A549 (cell line): Measurements from ENCODE around the gene ARL3. TPM values are rescaled to one million over a fixed set of nuclear protein-coding genes. Genes with fewer than 3 reads are reported as not detected.

Experiments used
- BCL3 ChIP-seq: fragments of >200 bp; sonication (Bioruptor Twin); formaldehyde crosslinking; IDR thresholded peaks from 3 replicates; pipeline ENCODE4 v1.6.1; 2016
- BHLHE40 ChIP-seq: IDR thresholded peaks from 2 replicates; pipeline ENCODE4 v1.6.1; 2012; ENCODE audit warnings: low read depth, low read length, inconsistent platforms
- CHD2 ChIP-seq: fragments of 150-350 bp; IDR thresholded peaks from 2 replicates; pipeline ENCODE4 v1.6.1; 2014; ENCODE audit warnings: low read length; ENCODE audit not compliant: partially characterized antibody
- CTCF ChIP-seq: fragments of >200 bp; sonication (Bioruptor Twin); formaldehyde crosslinking; IDR thresholded peaks from 3 replicates; pipeline ENCODE4 v1.5.1; 2016
- EHF ChIP-seq: fragments of 250-450 bp; sonication (Bioruptor Pico); IDR thresholded peaks from 2 replicates; pipeline ENCODE4 v1.5.0; 2020; ENCODE audit warnings: mild to moderate bottlenecking
- ELK1 ChIP-seq: fragments of 150-350 bp; IDR thresholded peaks from 2 replicates; pipeline ENCODE4 v1.6.1; 2014; ENCODE audit warnings: low read depth, mild to moderate bottlenecking, low read length
- ESRRA ChIP-seq: fragments of 150-350 bp; IDR thresholded peaks from 2 replicates; pipeline ENCODE4 v1.6.1; 2014; ENCODE audit warnings: mild to moderate bottlenecking, low read length, borderline replicate concordance
- HDAC2 ChIP-seq: fragments of 200-600 bp; sonication (generic); IDR thresholded peaks from 2 replicates; pipeline ENCODE4 v1.6.1; 2016
- HES2 ChIP-seq: fragments of >200 bp; sonication (Bioruptor Twin); formaldehyde crosslinking; IDR thresholded peaks from 2 replicates; pipeline ENCODE4 v1.6.1; 2016
- JUN ChIP-seq, 2 experiments: fragments of >200 bp; sonication (Bioruptor Twin); formaldehyde crosslinking; IDR thresholded peaks; 2 replicates in 1 of 2; 3 replicates in 1 of 2; pipeline ENCODE4 v1.6.1; 2016 to 2017
- JUNB ChIP-seq: fragments of >200 bp; sonication (Bioruptor Twin); formaldehyde crosslinking; IDR thresholded peaks from 2 replicates; pipeline ENCODE4 v1.6.1; 2016
- MAX ChIP-seq: IDR thresholded peaks from 2 replicates; pipeline ENCODE4 v1.6.1; 2012
- NPAS2 ChIP-seq: fragments of 250-450 bp; sonication (Bioruptor Pico); IDR thresholded peaks from 2 replicates; pipeline ENCODE4 v1.8.0; 2022; ENCODE audit warnings: mild to moderate bottlenecking, moderate library complexity, borderline replicate concordance
- REST ChIP-seq: fragments of 200-600 bp; sonication (generic); IDR thresholded peaks from 2 replicates; pipeline ENCODE4 v1.6.1; 2016; ENCODE audit warnings: antibody characterized with exemption, mild to moderate bottlenecking, moderate library complexity
- RFX5 ChIP-seq: fragments of 450-650 bp; IDR thresholded peaks from 2 replicates; pipeline ENCODE4 v1.7.1; 2014; ENCODE audit warnings: antibody characterized with exemption, mild to moderate bottlenecking, moderate library complexity
- SMC3 ChIP-seq: fragments of >200 bp; sonication (Bioruptor Twin); formaldehyde crosslinking; IDR thresholded peaks from 3 replicates; pipeline ENCODE4 v1.6.1; 2018; ENCODE audit warnings: inconsistent platforms
- SREBF2 ChIP-seq: fragments of 450-650 bp; IDR thresholded peaks from 2 replicates; pipeline ENCODE4 v1.6.1; 2014; ENCODE audit warnings: mild to moderate bottlenecking, moderate library complexity
- TP53 ChIP-seq: fragments of 250-450 bp; sonication (Bioruptor Pico); IDR thresholded peaks from 2 replicates; pipeline ENCODE4 v1.5.0; 2021; ENCODE audit warnings: mild to moderate bottlenecking, moderate library complexity
- USF2 ChIP-seq: fragments of 450-650 bp; IDR thresholded peaks from 2 replicates; pipeline ENCODE4 v1.6.1; 2014; ENCODE audit warnings: antibody characterized with exemption
- polyA plus RNA-seq, 4 experiments: library from polyadenylated mRNA; depleted of rRNA in 3 of 4; stranded (reverse); fragments of >200 nt; fragmentation: RNase III in 1 of 4; extraction: RNeasy Plus Mini Kit Qiagen cat#74134 plus additional on column Dnase treatment in 1 of 4; gene quantifications; 2 replicates in 3 of 4; 3 replicates in 1 of 4; pipeline ENCODE4 v1.2.3, GENCODE V29; 2011 to 2017

Gene ARL3
- polyA plus RNA-seq, 2 of the 4 experiments (the other 2 are of a cell fraction) = 20.2 to 21.3 TPM

- TF ChIP-seq SREBF2 (no peak), CTCF (no peak), JUN (IDR thresholded peaks at IDR 0.05) (peak in 1 of 2 experiments; percentile 91; a peak in 3 of 5 replicates), RFX5 (no peak), TP53 (0 out of 2 replicates have a peak, but pooled peaks have one; percentile 52), EHF (CRISPR knock-in tag) (no peak), SMC3 (no peak), REST (no peak), ELK1 (no peak), BCL3 (peak; percentile 16; the same call in 2 of the 3 replicates), CHD2 (no peak), ESRRA (no peak), JUNB (no peak), NPAS2 (CRISPR knock-in tag) (no peak), BHLHE40 (peak; percentile 71; the same call in 1 of the 2 replicates), HDAC2 (no peak), HES2 (no peak), USF2 (peak; percentile 86), MAX (peak; percentile 22; the same call in 1 of the 2 replicates)
Measured at GRCh38 chr10:102641880-102642735, 72.1 kb downstream of the ARL3 start (continued).
